Liver (tissue), 9 donors: ENCODE results near the gene SOX18. TPM values are rescaled to one million over a fixed set of nuclear protein-coding genes. Genes with fewer than 3 reads are reported as not detected.

Experiments used
- DNase-seq: peaks from one replicate; pipeline ENCODE4 v3.0.0-alpha.2; 2017; ENCODE audit warnings: low spot score
- H3K27ac ChIP-seq, 2 donors: one replicate each; pipeline ENCODE4 v1.7.0; 2013; ENCODE audit warnings: inconsistent platforms in 2 of 2, low read length in 2 of 2, control low read depth in 1 of 2, low read depth in 1 of 2, mild to moderate bottlenecking in 1 of 2
- H3K27me3 ChIP-seq, 4 donors: one replicate each; pipeline versions ENCODE4 v1.6.1 to v1.7.0; 2013; ENCODE audit warnings: low read length in 3 of 4, inconsistent platforms in 1 of 4, mild to moderate bottlenecking in 1 of 4, moderate library complexity in 1 of 4; ENCODE audit not compliant: control insufficient read depth in 4 of 4, insufficient read depth in 4 of 4
- H3K36me3 ChIP-seq, 4 donors: one replicate each; pipeline versions ENCODE4 v1.6.1 to v1.7.0; 2013; ENCODE audit warnings: low read length in 3 of 4, mild to moderate bottlenecking in 3 of 4, low read depth in 1 of 4, moderate library complexity in 1 of 4; ENCODE audit not compliant: control insufficient read depth in 4 of 4, insufficient read depth in 3 of 4
- H3K4me1 ChIP-seq, 4 donors: one replicate each; pipeline versions ENCODE4 v1.6.1 to v1.7.0; 2013; ENCODE audit warnings: low read length in 3 of 4, mild to moderate bottlenecking in 3 of 4, moderate library complexity in 1 of 4; ENCODE audit not compliant: control insufficient read depth in 4 of 4, insufficient read depth in 4 of 4
- H3K4me3 ChIP-seq, 3 donors: one replicate each; pipeline versions ENCODE4 v1.6.1 to v1.7.0; 2013; ENCODE audit warnings: low read length in 3 of 3, control low read depth in 1 of 3, low read depth in 1 of 3, mild to moderate bottlenecking in 1 of 3
- H3K9ac ChIP-seq, 2 donors: one replicate each; pipeline ENCODE4 v1.7.0; 2013; ENCODE audit warnings: low read length in 2 of 2, mild to moderate bottlenecking in 2 of 2, moderate library complexity in 2 of 2, control low read depth in 1 of 2, low read depth in 1 of 2
- H3K9me3 ChIP-seq, 4 donors: one replicate each; pipeline versions ENCODE4 v1.6.1 to v1.7.0; 2013; ENCODE audit warnings: low read length in 3 of 4; ENCODE audit not compliant: control insufficient read depth in 4 of 4
- EGR1 ChIP-seq, 2 donors: IDR thresholded peaks; 2 replicates each; pipeline ENCODE4 v1.6.1; 2016 to 2018; ENCODE audit warnings: antibody characterized with exemption in 2 of 2, low read depth in 2 of 2
- FOXA1 ChIP-seq: IDR thresholded peaks from 2 replicates; pipeline ENCODE4 v1.6.1; 2016; ENCODE audit warnings: antibody characterized with exemption
- FOXA2 ChIP-seq: IDR thresholded peaks from 2 replicates; pipeline ENCODE4 v1.6.1; 2016; ENCODE audit warnings: antibody characterized with exemption
- GABPA ChIP-seq, 2 donors: IDR thresholded peaks in 1 of 2; conservative IDR thresholded peaks in 1 of 2; 2 replicates each; pipeline ENCODE4 v1.6.1; 2016; ENCODE audit warnings: antibody characterized with exemption in 2 of 2, mild to moderate bottlenecking in 1 of 2, moderate library complexity in 1 of 2
- HNF4A ChIP-seq, 2 donors: conservative IDR thresholded peaks; 2 replicates each; pipeline ENCODE4 v1.6.1; 2016; ENCODE audit warnings: antibody characterized with exemption in 2 of 2, mild to moderate bottlenecking in 2 of 2
- HNF4G ChIP-seq: IDR thresholded peaks from 2 replicates; pipeline ENCODE4 v1.6.1; 2016; ENCODE audit warnings: antibody characterized with exemption
- JUND ChIP-seq, 2 donors: IDR thresholded peaks; 2 replicates each; pipeline ENCODE4 v1.6.1; 2016; ENCODE audit warnings: antibody characterized with exemption in 2 of 2
- NR2F2 ChIP-seq: IDR thresholded peaks from 2 replicates; pipeline ENCODE4 v1.6.1; 2016; ENCODE audit warnings: antibody characterized with exemption
- RAD21 ChIP-seq, 2 donors: IDR thresholded peaks; 2 replicates each; pipeline ENCODE4 v1.6.1; 2016; ENCODE audit warnings: antibody characterized with exemption in 2 of 2, mild to moderate bottlenecking in 2 of 2
- RXRA ChIP-seq, 2 donors: IDR thresholded peaks; 2 replicates each; pipeline ENCODE4 v1.6.1; 2017 to 2018; ENCODE audit warnings: antibody characterized with exemption in 2 of 2, mild to moderate bottlenecking in 1 of 2
- SP1 ChIP-seq: IDR thresholded peaks from 2 replicates; pipeline ENCODE4 v1.6.1; 2018; ENCODE audit warnings: antibody characterized with exemption, mild to moderate bottlenecking
- TAF1 ChIP-seq: conservative IDR thresholded peaks from 2 replicates; pipeline ENCODE4 v1.6.1; 2016; ENCODE audit warnings: antibody characterized with exemption, mild to moderate bottlenecking
- YY1 ChIP-seq: IDR thresholded peaks from 2 replicates; pipeline ENCODE4 v1.6.1; 2016; ENCODE audit warnings: antibody characterized with exemption, mild to moderate bottlenecking
- whole genome bisulfite sequencing: extraction: QIAGEN DNeasy Blood & Tissue Kit; methylation state at CpG from one replicate; pipeline ENCODE4 v1.1.7; 2013; 5-methylcytosine and 5-hydroxymethylcytosine counted together
- polyA plus RNA-seq, 2 donors: library from polyadenylated mRNA; stranded (reverse) in 1 of 2; unstranded in 1 of 2; fragments of 200-250 nt in 1 of 2; fragments of >200 nt in 1 of 2; fragmentation: Nextera tagmentation in 1 of 2; extraction: Ambion mirVana in 1 of 2; gene quantifications; one replicate each; pipeline versions ENCODE4 v1.2.1 to v1.2.3, GENCODE V29; 2013 to 2015
- total RNA-seq, 2 donors: library from RNA; depleted of rRNA; stranded (reverse); fragments of >200 nt; gene quantifications; one replicate each; pipeline ENCODE4 v1.2.3, GENCODE V29; 2014
- TF ChIP-seq, protein P1 (sequence below): IDR thresholded peaks from 2 replicates; pipeline ENCODE4 v1.6.1; 2016; ENCODE audit warnings: antibody characterized with exemption
- TF ChIP-seq, protein P2 (sequence below): IDR thresholded peaks from 2 replicates; pipeline ENCODE4 v1.6.1; 2016; ENCODE audit warnings: antibody characterized with exemption
- TF ChIP-seq, protein P3 (sequence below): IDR thresholded peaks from 2 replicates; pipeline ENCODE4 v1.6.1; 2016; ENCODE audit warnings: antibody characterized with exemption
- TF ChIP-seq, protein P4 (sequence below): IDR thresholded peaks from 2 replicates; pipeline ENCODE4 v1.6.1; 2016; ENCODE audit warnings: antibody characterized with exemption, mild to moderate bottlenecking
- TF ChIP-seq, protein P5 (sequence below): fragments of 150-350 bp; IDR thresholded peaks from 2 replicates; pipeline ENCODE4 v1.5.1; 2017; ENCODE audit warnings: improper control_type of control experiment, low read depth, low read length; ENCODE audit not compliant: missing input control
- donor health status: healthy.
- donor health status: healthy.
- donor health status: healthy.
- donor health status: healthy.
- donor health status: healthy.

Gene SOX18
- total and polyA plus RNA-seq, 4 donors: 1.1 to 5.8 (median 2.6) TPM

DNA sequence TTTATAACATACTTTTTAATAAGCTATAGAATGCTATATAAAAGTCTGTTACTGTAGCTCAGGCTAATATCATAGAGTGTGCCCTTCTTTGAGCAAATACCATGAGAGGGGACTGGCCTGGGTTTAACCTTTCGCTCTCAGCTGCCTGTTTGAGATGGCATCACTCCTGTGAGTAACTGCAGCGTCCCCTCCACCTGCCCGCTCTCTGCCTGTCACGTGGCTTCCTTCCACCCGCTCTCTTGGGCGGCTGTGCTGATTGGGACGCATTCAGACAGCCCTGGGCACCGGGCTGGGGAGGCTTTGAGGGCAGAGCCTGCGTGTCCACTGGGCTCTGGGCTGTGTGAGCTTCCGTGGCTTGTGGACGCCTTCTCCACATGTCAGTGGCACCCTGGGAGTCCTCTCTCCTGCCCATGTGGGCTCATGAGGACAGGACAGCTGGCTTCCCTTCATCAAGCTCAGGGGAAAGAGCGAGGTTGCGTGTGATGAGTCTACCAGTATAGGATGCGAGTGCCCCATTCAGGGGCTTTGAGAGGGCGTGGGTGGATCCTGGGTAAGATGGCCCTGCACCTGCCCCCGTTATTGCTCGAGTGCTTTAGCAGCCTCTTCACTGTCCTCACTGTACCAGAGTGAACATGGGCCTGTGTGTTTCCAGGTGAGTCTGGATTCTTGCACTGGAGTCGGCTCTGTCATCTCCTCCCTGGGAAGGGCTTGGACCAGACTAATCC lies 24.2 kb downstream of the SOX18 start:
- Histone ChIP-seq H3K27ac (peak overlapping the region; percentile 68 to 93), H3K9me3 (no peaks in the 10 kb centered on the region)
- no peak for DNase-seq

More for the DNA sequence above, 24.2 kb downstream of the SOX18 start:
- H3K4me1 ChIP-seq: peaks cover 15 to 34% (median 27%) of the 10 kb centered on the region in 4 donors
- peaks cover 13 to 54% (median 28%) of the 10 kb centered on the region in 4 donors for H3K36me3 ChIP-seq
- no peak overlapping the region for H3K9ac ChIP-seq
- no peak overlapping the region for H3K4me3 ChIP-seq
- no peak for TF ChIP-seq RAD21 (IDR thresholded peaks at IDR 0.05)
- TF ChIP-seq HNF4G: no peak
- TF ChIP-seq, protein P1, sequence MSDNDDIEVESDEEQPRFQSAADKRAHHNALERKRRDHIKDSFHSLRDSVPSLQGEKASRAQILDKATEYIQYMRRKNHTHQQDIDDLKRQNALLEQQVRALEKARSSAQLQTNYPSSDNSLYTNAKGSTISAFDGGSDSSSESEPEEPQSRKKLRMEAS: no peak
- TF ChIP-seq HNF4A (conservative IDR thresholded peaks at IDR 0.05): peak; percentile 51 to 81
- no peak for TF ChIP-seq NR2F2
- peak; percentile 45 for TF ChIP-seq YY1
- peak; percentile 50 for TF ChIP-seq FOXA2
- TF ChIP-seq, protein P2, sequence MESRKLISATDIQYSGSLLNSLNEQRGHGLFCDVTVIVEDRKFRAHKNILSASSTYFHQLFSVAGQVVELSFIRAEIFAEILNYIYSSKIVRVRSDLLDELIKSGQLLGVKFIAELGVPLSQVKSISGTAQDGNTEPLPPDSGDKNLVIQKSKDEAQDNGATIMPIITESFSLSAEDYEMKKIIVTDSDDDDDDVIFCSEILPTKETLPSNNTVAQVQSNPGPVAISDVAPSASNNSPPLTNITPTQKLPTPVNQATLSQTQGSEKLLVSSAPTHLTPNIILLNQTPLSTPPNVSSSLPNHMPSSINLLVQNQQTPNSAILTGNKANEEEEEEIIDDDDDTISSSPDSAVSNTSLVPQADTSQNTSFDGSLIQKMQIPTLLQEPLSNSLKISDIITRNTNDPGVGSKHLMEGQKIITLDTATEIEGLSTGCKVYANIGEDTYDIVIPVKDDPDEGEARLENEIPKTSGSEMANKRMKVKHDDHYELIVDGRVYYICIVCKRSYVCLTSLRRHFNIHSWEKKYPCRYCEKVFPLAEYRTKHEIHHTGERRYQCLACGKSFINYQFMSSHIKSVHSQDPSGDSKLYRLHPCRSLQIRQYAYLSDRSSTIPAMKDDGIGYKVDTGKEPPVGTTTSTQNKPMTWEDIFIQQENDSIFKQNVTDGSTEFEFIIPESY: no peak
- peak in 1 of 2 donors; percentile 58 for TF ChIP-seq JUND (IDR thresholded peaks at IDR 0.05)
- TF ChIP-seq, protein P3, sequence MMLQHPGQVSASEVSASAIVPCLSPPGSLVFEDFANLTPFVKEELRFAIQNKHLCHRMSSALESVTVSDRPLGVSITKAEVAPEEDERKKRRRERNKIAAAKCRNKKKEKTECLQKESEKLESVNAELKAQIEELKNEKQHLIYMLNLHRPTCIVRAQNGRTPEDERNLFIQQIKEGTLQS: no peak
- peak; percentile 57 for TF ChIP-seq TAF1
- TF ChIP-seq EGR1 (IDR thresholded peaks at IDR 0.05; ENCODE audit: low read depth in 2 of 2): no peak
- TF ChIP-seq, protein P4, sequence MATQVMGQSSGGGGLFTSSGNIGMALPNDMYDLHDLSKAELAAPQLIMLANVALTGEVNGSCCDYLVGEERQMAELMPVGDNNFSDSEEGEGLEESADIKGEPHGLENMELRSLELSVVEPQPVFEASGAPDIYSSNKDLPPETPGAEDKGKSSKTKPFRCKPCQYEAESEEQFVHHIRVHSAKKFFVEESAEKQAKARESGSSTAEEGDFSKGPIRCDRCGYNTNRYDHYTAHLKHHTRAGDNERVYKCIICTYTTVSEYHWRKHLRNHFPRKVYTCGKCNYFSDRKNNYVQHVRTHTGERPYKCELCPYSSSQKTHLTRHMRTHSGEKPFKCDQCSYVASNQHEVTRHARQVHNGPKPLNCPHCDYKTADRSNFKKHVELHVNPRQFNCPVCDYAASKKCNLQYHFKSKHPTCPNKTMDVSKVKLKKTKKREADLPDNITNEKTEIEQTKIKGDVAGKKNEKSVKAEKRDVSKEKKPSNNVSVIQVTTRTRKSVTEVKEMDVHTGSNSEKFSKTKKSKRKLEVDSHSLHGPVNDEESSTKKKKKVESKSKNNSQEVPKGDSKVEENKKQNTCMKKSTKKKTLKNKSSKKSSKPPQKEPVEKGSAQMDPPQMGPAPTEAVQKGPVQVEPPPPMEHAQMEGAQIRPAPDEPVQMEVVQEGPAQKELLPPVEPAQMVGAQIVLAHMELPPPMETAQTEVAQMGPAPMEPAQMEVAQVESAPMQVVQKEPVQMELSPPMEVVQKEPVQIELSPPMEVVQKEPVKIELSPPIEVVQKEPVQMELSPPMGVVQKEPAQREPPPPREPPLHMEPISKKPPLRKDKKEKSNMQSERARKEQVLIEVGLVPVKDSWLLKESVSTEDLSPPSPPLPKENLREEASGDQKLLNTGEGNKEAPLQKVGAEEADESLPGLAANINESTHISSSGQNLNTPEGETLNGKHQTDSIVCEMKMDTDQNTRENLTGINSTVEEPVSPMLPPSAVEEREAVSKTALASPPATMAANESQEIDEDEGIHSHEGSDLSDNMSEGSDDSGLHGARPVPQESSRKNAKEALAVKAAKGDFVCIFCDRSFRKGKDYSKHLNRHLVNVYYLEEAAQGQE: peak; percentile 69
- no peak for TF ChIP-seq FOXA1
- TF ChIP-seq SP1: peak; percentile 88
- TF ChIP-seq GABPA (IDR thresholded peaks at IDR 0.05 in 1 of 2, conservative IDR thresholded peaks at IDR 0.05 in 1 of 2): peak in 1 of 2 donors; percentile 65
- TF ChIP-seq RXRA (IDR thresholded peaks at IDR 0.05): peak; percentile 84 to 96
- TF ChIP-seq, protein P5, sequence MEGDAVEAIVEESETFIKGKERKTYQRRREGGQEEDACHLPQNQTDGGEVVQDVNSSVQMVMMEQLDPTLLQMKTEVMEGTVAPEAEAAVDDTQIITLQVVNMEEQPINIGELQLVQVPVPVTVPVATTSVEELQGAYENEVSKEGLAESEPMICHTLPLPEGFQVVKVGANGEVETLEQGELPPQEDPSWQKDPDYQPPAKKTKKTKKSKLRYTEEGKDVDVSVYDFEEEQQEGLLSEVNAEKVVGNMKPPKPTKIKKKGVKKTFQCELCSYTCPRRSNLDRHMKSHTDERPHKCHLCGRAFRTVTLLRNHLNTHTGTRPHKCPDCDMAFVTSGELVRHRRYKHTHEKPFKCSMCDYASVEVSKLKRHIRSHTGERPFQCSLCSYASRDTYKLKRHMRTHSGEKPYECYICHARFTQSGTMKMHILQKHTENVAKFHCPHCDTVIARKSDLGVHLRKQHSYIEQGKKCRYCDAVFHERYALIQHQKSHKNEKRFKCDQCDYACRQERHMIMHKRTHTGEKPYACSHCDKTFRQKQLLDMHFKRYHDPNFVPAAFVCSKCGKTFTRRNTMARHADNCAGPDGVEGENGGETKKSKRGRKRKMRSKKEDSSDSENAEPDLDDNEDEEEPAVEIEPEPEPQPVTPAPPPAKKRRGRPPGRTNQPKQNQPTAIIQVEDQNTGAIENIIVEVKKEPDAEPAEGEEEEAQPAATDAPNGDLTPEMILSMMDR: no peak
- no peaks in the 10 kb centered on the region for H3K27me3 ChIP-seq
- WGBS: 67% methylated on average over 18 of the region's 18 CpGs
